ENCODE data around the gene RRP36.

The RRP36 gene

GRCh38 chr6:43074847-43075669 lies 53.6 kb downstream of the RRP36 start:
- DNase-seq, result no peak

DNA sequence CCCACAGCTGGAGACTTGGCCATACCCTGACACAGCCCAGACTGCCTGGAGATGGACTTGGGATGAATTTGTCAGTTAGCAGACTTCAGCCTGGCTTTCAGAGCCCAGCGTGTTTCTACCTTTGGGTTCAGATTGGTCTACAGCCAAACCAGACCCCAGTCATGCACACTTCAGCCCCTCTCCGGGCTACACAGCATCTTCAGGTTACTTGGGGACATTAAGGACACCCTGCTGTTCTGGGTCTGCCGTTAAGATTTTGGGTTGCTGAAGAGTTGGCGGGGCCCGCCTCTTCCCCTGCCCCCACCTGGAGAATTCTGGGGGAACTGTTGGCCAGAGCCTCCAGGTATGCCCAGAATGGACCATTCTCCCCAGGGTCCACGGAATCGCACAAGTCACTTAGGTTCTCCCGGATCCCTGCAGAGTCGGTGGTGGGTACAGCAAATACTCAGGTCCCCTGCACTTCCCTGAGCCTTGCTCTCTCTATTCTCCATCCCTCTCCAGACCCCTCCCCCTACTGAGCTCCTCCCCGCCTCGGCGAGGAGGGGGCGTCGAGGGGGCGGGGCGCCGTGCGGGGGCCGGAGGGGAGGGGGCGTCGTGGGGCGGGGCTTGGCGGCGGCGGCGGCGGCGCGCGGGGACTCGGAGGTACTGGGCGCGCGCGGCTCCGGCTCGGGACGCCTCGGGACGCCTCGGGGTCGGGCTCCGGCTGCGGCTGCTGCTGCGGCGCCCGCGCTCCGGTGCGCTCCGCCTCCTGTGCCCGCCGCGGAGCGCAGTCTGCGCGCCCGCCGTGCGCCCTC lies 54.4 kb downstream of the RRP36 start, which contains the start of gene PTK7:
Gene PTK7, plus strand, starts transcription at position 645 of the 794 bp plus-strand sequence. CDS start 175 bp downstream, outside the sequence.
- no peak for DNase-seq

- no peak for DNase-seq
Observed at GRCh38 chr6:43076464-43077332, 55.3 kb downstream of the RRP36 start.

- no peak for DNase-seq
Observed at GRCh38 chr6:43077333-43077809, 55.9 kb downstream of the RRP36 start.

DNA sequence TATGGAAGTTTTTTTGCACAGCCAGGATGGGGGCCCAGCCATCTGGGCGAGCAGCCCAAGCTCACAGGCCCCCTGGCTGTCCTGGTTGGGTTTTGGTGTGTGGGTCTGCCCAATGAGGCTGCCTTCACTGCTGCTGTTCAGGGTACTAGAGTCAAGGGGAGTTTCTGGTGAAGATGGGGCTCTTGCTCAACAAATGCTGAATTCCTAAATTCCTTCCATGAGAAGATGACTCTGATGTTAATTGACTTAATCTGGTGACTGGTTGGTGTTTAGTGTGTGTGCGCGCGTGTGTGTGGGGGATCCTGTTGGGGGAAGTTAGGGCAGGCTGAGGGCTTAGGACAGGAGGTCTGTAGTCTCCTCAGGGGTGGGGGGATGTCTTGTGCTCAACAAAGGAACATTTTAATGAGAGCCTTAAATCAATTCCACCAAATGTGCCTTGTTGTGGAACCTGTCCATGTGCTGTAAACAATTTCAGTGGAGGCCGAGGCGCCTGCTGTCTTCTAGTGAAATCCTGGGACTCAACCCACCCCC lies 56.6 kb downstream of the RRP36 start:
- DNase-seq, result no peak

DNA sequence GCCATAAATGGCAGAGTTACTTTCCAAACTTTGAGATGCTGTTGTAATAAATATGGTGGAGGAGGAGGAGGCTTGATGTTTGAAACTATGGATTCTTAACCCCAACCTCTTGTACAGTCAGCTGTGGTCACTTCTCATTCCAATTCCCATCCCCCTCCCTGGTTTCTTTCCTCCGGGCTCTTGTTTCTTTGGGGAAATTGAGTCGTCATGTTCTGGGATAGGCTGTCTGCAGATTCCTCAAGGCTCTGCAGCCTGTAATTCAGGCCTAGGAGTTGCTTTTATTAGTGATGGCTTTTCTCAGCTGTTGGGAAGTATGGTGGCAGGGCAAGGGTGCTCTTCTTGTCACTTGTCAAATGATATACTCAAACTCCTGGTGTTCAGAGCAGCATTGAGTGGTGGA lies 57.3 kb downstream of the RRP36 start:
- no peak for DNase-seq
